IMR-90 (cell line): Measurements from ENCODE around the gene AJAP1. TPM values are rescaled to one million over a fixed set of nuclear protein-coding genes. Genes with fewer than 3 reads are reported as not detected.

ENCODE experiments used
- ATAC-seq: fragments of 200-7000 bp; cut with Tn5 transposase; 2 replicates; pipeline ENCODE4 v1.9.1; 2020; ENCODE audit warnings: low read depth, mild to moderate bottlenecking, moderate library complexity
- BruUV-seq: library from RNA; stranded (reverse); fragments of 400-500 nt; replicated peaks from 2 replicates; lab custom pipeline; 2021; lab: Mats Ljungman, UMichigan
- CTCF ChIA-PET: fragments of 300-600 bp; formaldehyde crosslinking; extraction: SDS; loops from one replicate; lab custom pipeline; 2021; ENCODE audit warnings: antibody characterized with exemption; lab: Yijun Ruan, JAX
- POLR2A ChIA-PET: fragments of 300-600 bp; sonication (Branson Sonifier 250); formaldehyde crosslinking; loops from one replicate; lab custom pipeline; 2022; ENCODE audit warnings: antibody characterized with exemption; ENCODE audit not compliant: unreplicated experiment; lab: Charles Lee
- DNase-seq: peaks from one replicate; pipeline ENCODE4 v3.0.0; 2013
- H2AFZ ChIP-seq: replicated peaks from 2 replicates; pipeline ENCODE3; 2013; ENCODE audit warnings: low read length, mild to moderate bottlenecking; ENCODE audit not compliant: poor library complexity
- H2AK5ac ChIP-seq: 2 replicates; pipeline ENCODE4 v1.6.1; 2013; ENCODE audit warnings: low read depth, low read length, inconsistent platforms
- H2AK9ac ChIP-seq: replicated peaks from 2 replicates; pipeline ENCODE3; 2013; ENCODE audit warnings: mild to moderate bottlenecking, low read depth, low read length, moderate library complexity; ENCODE audit not compliant: poor library complexity
- H2BK120ac ChIP-seq: 2 replicates; pipeline ENCODE4 v1.6.1; 2013; ENCODE audit warnings: low read depth, low read length, inconsistent platforms
- H2BK15ac ChIP-seq: 3 replicates; pipeline ENCODE4 v1.6.1; 2013; ENCODE audit warnings: low read depth, low read length, inconsistent platforms
- H2BK20ac ChIP-seq: 2 replicates; pipeline ENCODE4 v1.6.1; 2013; ENCODE audit warnings: low read depth, mild to moderate bottlenecking, inconsistent platforms, low read length, moderate library complexity
- H2BK5ac ChIP-seq: 2 replicates; pipeline ENCODE4 v1.6.1; 2013; ENCODE audit warnings: mild to moderate bottlenecking, low read depth, low read length, inconsistent platforms; ENCODE audit not compliant: poor library complexity, severe bottlenecking
- H3K14ac ChIP-seq: replicated peaks from 2 replicates; pipeline ENCODE4 v1.6.1; 2013; ENCODE audit warnings: low read depth, low read length, inconsistent platforms
- H3K18ac ChIP-seq: 2 replicates; pipeline ENCODE4 v1.6.1; 2013; ENCODE audit warnings: low read depth, low read length, control low read depth
- H3K23ac ChIP-seq: 2 replicates; pipeline ENCODE4 v1.6.1; 2013; ENCODE audit warnings: low read depth, low read length, inconsistent platforms
- H3K27ac ChIP-seq: 2 replicates; pipeline ENCODE4 v1.5.1; 2013; ENCODE audit warnings: mild to moderate bottlenecking, control low read depth, low read length; ENCODE audit not compliant: insufficient read depth
- H3K27me3 ChIP-seq: 2 replicates; pipeline ENCODE4 v1.6.1; 2013; ENCODE audit warnings: low read length; ENCODE audit not compliant: control insufficient read depth, insufficient read depth
- H3K36me3 ChIP-seq: 2 replicates; pipeline ENCODE4 v1.6.1; 2013; ENCODE audit warnings: low read length, mixed read lengths; ENCODE audit not compliant: control insufficient read depth, insufficient read depth
- H3K4ac ChIP-seq: 2 replicates; pipeline ENCODE4 v1.6.1; 2013; ENCODE audit warnings: low read depth, low read length, inconsistent platforms
- H3K4me1 ChIP-seq: 2 replicates; pipeline ENCODE4 v1.6.1; 2013; ENCODE audit warnings: low read length, mixed read lengths; ENCODE audit not compliant: control insufficient read depth, insufficient read depth
- H3K4me2 ChIP-seq: 2 replicates; pipeline ENCODE4 v1.6.1; 2013; ENCODE audit warnings: low read depth, mild to moderate bottlenecking, control low read depth, low read length, moderate library complexity
- H3K4me3 ChIP-seq: 2 replicates; pipeline ENCODE4 v1.5.1; 2013; ENCODE audit warnings: low read depth, mild to moderate bottlenecking, control low read depth, low read length, moderate library complexity; ENCODE audit not compliant: insufficient read depth
- H3K56ac ChIP-seq: 2 replicates; pipeline ENCODE4 v1.6.1; 2013; ENCODE audit warnings: low read length, inconsistent platforms; ENCODE audit not compliant: insufficient read depth; ENCODE audit errors: extremely low read depth
- H3K79me1 ChIP-seq, 2 experiments: 2 replicates each; pipeline ENCODE4 v1.6.1; 2013; ENCODE audit warnings: low read length in 2 of 2, inconsistent platforms in 1 of 2, low read depth in 1 of 2
- H3K9ac ChIP-seq: 2 replicates; pipeline ENCODE4 v1.6.1; 2013; ENCODE audit warnings: low read depth, low read length, control low read depth
- H3K9me1 ChIP-seq: 2 replicates; pipeline ENCODE4 v1.6.1; 2013; ENCODE audit warnings: low read length, inconsistent platforms; ENCODE audit not compliant: insufficient read depth
- H3K9me3 ChIP-seq: 2 replicates; pipeline ENCODE4 v1.6.1; 2013; ENCODE audit warnings: low read length; ENCODE audit not compliant: control insufficient read depth, insufficient read depth
- H4K20me1 ChIP-seq: 2 replicates; pipeline ENCODE4 v1.6.1; 2013; ENCODE audit warnings: low read length, inconsistent platforms; ENCODE audit not compliant: insufficient read depth
- H4K5ac ChIP-seq: 2 replicates; pipeline ENCODE4 v1.6.1; 2013; ENCODE audit warnings: mild to moderate bottlenecking, low read depth, low read length, control low read depth
- H4K8ac ChIP-seq, 2 experiments: 2 replicates each; pipeline ENCODE4 v1.6.1; 2013; ENCODE audit warnings: low read depth in 2 of 2, low read length in 2 of 2, control low read depth in 1 of 2, inconsistent platforms in 1 of 2
- H4K91ac ChIP-seq: 2 replicates; pipeline ENCODE4 v1.6.1; 2013; ENCODE audit warnings: low read depth, low read length, inconsistent platforms; ENCODE audit not compliant: insufficient read depth
- BHLHE40 ChIP-seq: fragments of 150-350 bp; IDR thresholded peaks from 2 replicates; pipeline ENCODE4 v1.6.1; 2016; ENCODE audit warnings: mild to moderate bottlenecking, low read depth, low read length
- CEBPB ChIP-seq: IDR thresholded peaks from 2 replicates; pipeline ENCODE4 v1.6.1; 2012; ENCODE audit warnings: low read depth, low read length, improper control_type of control experiment
- CHD1 ChIP-seq: IDR thresholded peaks from 2 replicates; pipeline ENCODE4 v1.6.1; 2012; ENCODE audit warnings: low read depth, low read length, improper control_type of control experiment
- FOS ChIP-seq: fragments of 150-350 bp; IDR thresholded peaks from 2 replicates; pipeline ENCODE4 v1.6.1; 2016; ENCODE audit warnings: low read depth, low read length
- MXI1 ChIP-seq: IDR thresholded peaks from 2 replicates; pipeline ENCODE4 v1.6.1; 2012; ENCODE audit warnings: low read depth, mild to moderate bottlenecking, low read length, moderate library complexity, borderline replicate concordance
- NFE2L2 ChIP-seq: fragments of 150-350 bp; IDR thresholded peaks from 2 replicates; pipeline ENCODE4 v1.6.1; 2016; ENCODE audit warnings: low read depth, mild to moderate bottlenecking, low read length
- POLR2A ChIP-seq: IDR thresholded peaks from 2 replicates; pipeline ENCODE4 v1.6.1; 2012; ENCODE audit warnings: mild to moderate bottlenecking, low read depth, low read length
- SMC3 ChIP-seq: fragments of 150-350 bp; IDR thresholded peaks from 2 replicates; pipeline ENCODE4 v1.6.1; 2016; ENCODE audit warnings: low read depth, mild to moderate bottlenecking, antibody characterized with exemption, low read length, moderate library complexity
- dilution Hi-C: fragments of 300-500 bp; cut with HindIII; formaldehyde crosslinking; loops from one replicate; pipeline ENCODE4 v1.14.3; 2018; ENCODE audit warnings: low sequenced_read_pairs; ENCODE audit not compliant: unreplicated experiment
- in situ Hi-C: fragments of 300-500 bp; cut with MboI; formaldehyde crosslinking; loops from 3 replicates; pipeline ENCODE4 v1.14.3; 2019; ENCODE audit warnings: low sequenced_read_pairs, inconsistent platforms, mixed read lengths
- intact Hi-C: fragments of 100-400 bp; cut with micrococcal nuclease; formaldehyde crosslinking; loops from 2 replicates; pipeline ENCODE4 v1.10.0; 2022
- polyA plus RNA-seq, 3 experiments: library from polyadenylated mRNA; depleted of rRNA; stranded (reverse); fragments of >200 nt; gene quantifications; 2 replicates each; pipeline ENCODE4 v1.2.3, GENCODE V29; 2012; ENCODE audit warnings: low replicate concordance in 1 of 3
- total RNA-seq: library from RNA; depleted of rRNA; stranded (reverse); fragments of >200 nt; gene quantifications from 2 replicates; pipeline ENCODE4 v1.2.3, GENCODE V29; 2012

AJAP1 gene
- total and polyA plus RNA-seq, 2 of the 4 experiments (the other 2 are of a cell fraction): under 0.01 to 0.02 TPM

DNA sequence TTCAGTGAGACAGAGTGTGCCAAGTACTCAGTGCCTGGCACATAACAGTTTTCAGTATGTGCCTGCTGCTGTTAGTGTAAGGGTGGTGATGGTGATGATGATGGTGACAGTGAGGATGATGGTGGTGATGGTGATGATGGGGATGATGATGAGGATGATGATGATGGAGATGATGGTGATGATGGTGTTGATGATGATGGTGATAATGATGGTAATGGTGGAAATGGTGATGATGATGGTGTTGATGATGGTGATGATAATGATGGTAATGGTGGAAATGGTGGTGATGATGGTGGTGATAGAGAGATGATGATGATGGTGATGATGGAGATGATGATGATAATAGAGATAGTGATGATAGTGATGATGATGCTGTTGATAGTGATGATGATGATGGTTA is 62.0 kb downstream of the AJAP1 start:
- in situ Hi-C loops (no loop called here), dilution Hi-C loops (no loop called here), intact Hi-C loops (no loop called here)
- BruUV-seq: no TSS peak
- DNase-seq: no peak
- H3K23ac ChIP-seq: no peak overlapping the region
- no peaks in the 10 kb centered on the region for H3K27me3 ChIP-seq
- no peak overlapping the region for H2AK5ac ChIP-seq
- H3K18ac ChIP-seq: no peak overlapping the region
- no peak overlapping the region for H2BK15ac ChIP-seq
- H3K36me3 ChIP-seq: no peaks in the 10 kb centered on the region
- no peak for TF ChIP-seq CHD1
- no peak for TF ChIP-seq CEBPB
- TF ChIP-seq BHLHE40: no peak
- no peak for TF ChIP-seq NFE2L2
- no peak for TF ChIP-seq MXI1
- no peak for TF ChIP-seq POLR2A
- no peak for TF ChIP-seq SMC3
- TF ChIP-seq FOS: no peak
- H2AFZ ChIP-seq: no peak overlapping the region
- H2AK9ac ChIP-seq: no peak overlapping the region
- ATAC-seq: no peak
- no peak overlapping the region for H3K56ac ChIP-seq
- no peak overlapping the region for H3K4me2 ChIP-seq
- no peak overlapping the region for H3K14ac ChIP-seq
- no peak overlapping the region for H3K4me3 ChIP-seq
- no peaks in the 10 kb centered on the region for H3K9me1 ChIP-seq
- peaks cover 44% of the 10 kb centered on the region for H3K9me3 ChIP-seq
- H4K91ac ChIP-seq: no peak overlapping the region
- H4K20me1 ChIP-seq: no peaks in the 10 kb centered on the region
- no peak overlapping the region for H4K8ac ChIP-seq
- H2BK120ac ChIP-seq: no peak overlapping the region
- H3K27ac ChIP-seq: no peak overlapping the region
- peak overlapping the region; percentile 41 for H2BK5ac ChIP-seq
- POLR2A ChIA-PET: no interaction called here
- H3K4ac ChIP-seq: no peak overlapping the region
- no peaks in the 10 kb centered on the region for H3K4me1 ChIP-seq
- no peak overlapping the region for H4K5ac ChIP-seq
- no peaks in the 10 kb centered on the region for H3K79me1 ChIP-seq
- no peak overlapping the region for H2BK20ac ChIP-seq
- H3K9ac ChIP-seq: no peak overlapping the region
- CTCF ChIA-PET: no interaction called here
